ENCODE results near the gene TTC27. TPM values are rescaled to one million over a fixed set of nuclear protein-coding genes. Genes with fewer than 3 reads are reported as not detected.
"Not testable (repeated sequence)": the region's sequence is repeated elsewhere in the genome, so short reads cannot be mapped to it uniquely, and the experiment has no call there.

The TTC27 gene
- polyA plus RNA-seq, 1 donor from 2014 or later, result 16.0 TPM

DNA sequence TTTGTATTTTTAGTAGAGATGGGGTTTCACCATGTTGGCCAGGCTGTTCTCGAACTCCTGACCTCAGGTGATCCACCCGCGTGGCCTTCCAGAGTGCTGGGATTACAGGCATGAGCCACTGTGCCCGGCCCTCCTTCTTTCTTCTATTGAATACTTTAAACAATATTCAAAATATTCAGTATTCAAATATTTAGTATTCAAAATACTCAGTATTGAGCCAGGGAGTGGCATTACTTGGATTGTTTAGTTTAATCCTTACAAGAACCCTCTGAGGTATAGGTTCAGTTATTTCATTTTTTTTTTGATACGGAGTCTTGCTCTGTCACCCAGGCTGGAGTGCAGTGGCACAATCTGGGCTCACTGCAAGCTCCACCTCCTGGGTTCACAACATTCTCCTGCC lies 10.7 kb downstream of the TTC27 start:
- H3K36me3 Mint-ChIP-seq, H3K4me3 Mint-ChIP-seq, H3K27me3 Mint-ChIP-seq, H3K27ac Mint-ChIP-seq, H3K9me3 Mint-ChIP-seq, H3K4me1 Mint-ChIP-seq: not testable (repeated sequence)

GRCh38 chr2:32641180-32641579 lies 13.3 kb downstream of the TTC27 start:
- H3K4me1 Mint-ChIP-seq, result no peaks in the 10 kb centered on the region
- H3K27me3 Mint-ChIP-seq, result no peaks in the 10 kb centered on the region
- H3K36me3 Mint-ChIP-seq, result peaks cover 6% of the 10 kb centered on the region
- H3K9me3 Mint-ChIP-seq, result no peaks in the 10 kb centered on the region
- no peak overlapping the region for H3K4me3 Mint-ChIP-seq
- H3K27ac Mint-ChIP-seq, result no peak overlapping the region

- Mint-ChIP-seq H3K9me3 (no peaks in the 10 kb centered on the region), H3K27me3 (no peaks in the 10 kb centered on the region), H3K4me1 (peaks cover 0 to 3% (median 0%) of the 10 kb centered on the region in 3 donors), H3K27ac (no peak overlapping the region), H3K4me3 (no peak overlapping the region), H3K36me3 (peaks cover 2% of the 10 kb centered on the region)
These were observed 19.4 kb downstream of the TTC27 start for GRCh38 chr2:32647180-32647651.

GRCh38 chr2:32652555-32653209 lies 24.8 kb downstream of the TTC27 start:
- peak overlapping the region in 1 of 4 donors; percentile 4 for H3K4me3 Mint-ChIP-seq
- no peak overlapping the region for H3K27ac Mint-ChIP-seq
- no peaks in the 10 kb centered on the region for H3K9me3 Mint-ChIP-seq
- H3K4me1 Mint-ChIP-seq, result peaks cover 0 to 3% (median 0%) of the 10 kb centered on the region in 3 donors
- H3K36me3 Mint-ChIP-seq, result peaks cover 12% of the 10 kb centered on the region
- no peaks in the 10 kb centered on the region for H3K27me3 Mint-ChIP-seq

DNA sequence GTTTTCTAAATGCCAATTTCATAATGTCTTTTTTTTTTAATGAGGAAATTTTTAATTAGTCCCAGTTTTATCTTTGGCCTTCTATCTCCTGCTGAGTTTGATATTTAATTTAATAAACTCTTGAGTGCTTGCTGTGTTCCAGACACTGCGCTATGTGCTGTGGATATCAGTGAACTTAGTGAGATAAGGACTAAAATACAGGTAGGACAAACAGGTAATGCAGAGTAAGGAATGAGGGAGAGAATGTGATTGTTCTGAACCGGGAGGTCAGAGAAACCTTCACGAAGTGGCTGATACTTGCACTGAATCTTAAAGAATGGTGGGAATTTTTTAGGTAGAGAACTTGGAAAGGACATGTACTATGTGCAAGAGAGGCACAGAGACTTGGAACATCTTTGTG lies 28.2 kb downstream of the TTC27 start:
- no peak overlapping the region for H3K4me3 Mint-ChIP-seq
- H3K9me3 Mint-ChIP-seq, result no peaks in the 10 kb centered on the region
- no peaks in the 10 kb centered on the region for H3K27me3 Mint-ChIP-seq
- H3K36me3 Mint-ChIP-seq, result peaks cover 25% of the 10 kb centered on the region
- H3K27ac Mint-ChIP-seq, result peak overlapping the region in 1 of 3 donors; percentile 11
- peaks cover 0 to 1% (median under 1%) of the 10 kb centered on the region in 3 donors for H3K4me1 Mint-ChIP-seq

- Mint-ChIP-seq H3K4me1 (peaks cover 0 to 5% (median 0%) of the 10 kb centered on the region in 3 donors), H3K4me3 (no peak overlapping the region), H3K9me3 (no peaks in the 10 kb centered on the region), H3K27ac (no peak overlapping the region), H3K36me3 (peaks cover 22% of the 10 kb centered on the region), H3K27me3 (no peaks in the 10 kb centered on the region)
These were observed 36.0 kb downstream of the TTC27 start for GRCh38 chr2:32663864-32664263.

- Mint-ChIP-seq H3K27ac (no peak overlapping the region), H3K4me1 (no peaks in the 10 kb centered on the region), H3K36me3 (peaks cover 19% of the 10 kb centered on the region), H3K27me3 (no peaks in the 10 kb centered on the region), H3K9me3 (no peaks in the 10 kb centered on the region), H3K4me3 (no peak overlapping the region)
These were observed 38.9 kb downstream of the TTC27 start for GRCh38 chr2:32666704-32667103.

GRCh38 chr2:32668254-32668653 lies 40.4 kb downstream of the TTC27 start:
- H3K27ac Mint-ChIP-seq, result no peak overlapping the region
- no peaks in the 10 kb centered on the region for H3K4me1 Mint-ChIP-seq
- peaks cover 16% of the 10 kb centered on the region for H3K36me3 Mint-ChIP-seq
- H3K27me3 Mint-ChIP-seq, result no peaks in the 10 kb centered on the region
- H3K9me3 Mint-ChIP-seq, result no peaks in the 10 kb centered on the region
- H3K4me3 Mint-ChIP-seq, result no peak overlapping the region

GRCh38 chr2:32671885-32672533 lies 44.2 kb downstream of the TTC27 start:
- Mint-ChIP-seq H3K9me3 (no peaks in the 10 kb centered on the region), H3K4me1 (no peaks in the 10 kb centered on the region), H3K4me3 (no peak overlapping the region), H3K36me3 (peaks cover 16% of the 10 kb centered on the region), H3K27ac (no peak overlapping the region), H3K27me3 (no peaks in the 10 kb centered on the region)

DNA sequence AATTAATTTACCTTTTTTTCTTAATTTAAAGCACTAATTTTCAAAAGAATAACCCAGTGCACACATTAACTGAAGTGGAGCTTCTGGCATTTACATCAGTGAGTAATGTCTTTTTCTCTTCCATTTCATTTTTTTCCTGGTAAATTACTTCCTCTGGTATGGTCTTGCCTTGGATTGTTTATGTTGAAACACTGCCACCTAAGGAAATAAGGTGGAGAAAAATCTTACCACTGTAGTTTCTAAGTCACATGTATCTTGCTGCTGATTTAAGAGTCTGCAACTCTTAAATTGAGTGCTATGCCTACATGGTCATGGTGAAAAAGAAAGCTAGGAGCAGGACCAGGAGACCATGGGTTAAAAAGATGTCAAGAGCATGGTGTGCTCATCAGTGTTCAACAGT lies 51.0 kb downstream of the TTC27 start:
- no peak overlapping the region for H3K4me3 Mint-ChIP-seq
- H3K4me1 Mint-ChIP-seq, result peaks cover 0 to 1% (median 0%) of the 10 kb centered on the region in 3 donors
- H3K27ac Mint-ChIP-seq, result no peak overlapping the region
- peaks cover 15% of the 10 kb centered on the region for H3K36me3 Mint-ChIP-seq
- H3K9me3 Mint-ChIP-seq, result no peaks in the 10 kb centered on the region
- no peaks in the 10 kb centered on the region for H3K27me3 Mint-ChIP-seq

DNA sequence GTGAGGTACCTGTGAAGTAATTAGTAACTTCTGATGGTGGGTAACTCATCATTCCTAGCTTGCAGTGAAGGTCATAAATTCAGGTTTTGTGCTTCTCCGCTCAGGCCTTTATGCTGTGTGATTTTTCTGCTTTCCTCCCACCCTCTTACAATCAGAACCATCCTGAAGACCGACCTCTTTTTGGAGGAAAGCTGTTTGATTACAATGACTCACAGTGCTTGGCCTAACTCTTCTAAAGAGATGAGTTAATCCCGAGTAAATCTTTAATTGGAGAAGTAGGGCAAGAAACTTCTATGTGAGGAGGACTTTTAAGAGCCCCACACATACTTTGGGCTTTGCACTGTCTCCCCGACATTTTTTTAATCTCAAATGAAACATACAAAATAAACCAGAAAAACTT lies 53.1 kb downstream of the TTC27 start:
- no peak overlapping the region for H3K27ac Mint-ChIP-seq
- peaks cover 14% of the 10 kb centered on the region for H3K36me3 Mint-ChIP-seq
- H3K4me1 Mint-ChIP-seq, result peaks cover 0 to 1% (median 0%) of the 10 kb centered on the region in 3 donors
- no peaks in the 10 kb centered on the region for H3K9me3 Mint-ChIP-seq
- no peak overlapping the region for H3K4me3 Mint-ChIP-seq
- H3K27me3 Mint-ChIP-seq, result no peaks in the 10 kb centered on the region

GRCh38 chr2:32683520-32684086 lies 55.8 kb downstream of the TTC27 start:
- Mint-ChIP-seq H3K9me3 (no peaks in the 10 kb centered on the region), H3K27me3 (no peaks in the 10 kb centered on the region), H3K4me1 (peaks cover 0 to 1% (median 0%) of the 10 kb centered on the region in 3 donors), H3K36me3 (peaks cover 12% of the 10 kb centered on the region), H3K27ac (peak overlapping the region in 1 of 3 donors; percentile 15), H3K4me3 (no peak overlapping the region)

DNA sequence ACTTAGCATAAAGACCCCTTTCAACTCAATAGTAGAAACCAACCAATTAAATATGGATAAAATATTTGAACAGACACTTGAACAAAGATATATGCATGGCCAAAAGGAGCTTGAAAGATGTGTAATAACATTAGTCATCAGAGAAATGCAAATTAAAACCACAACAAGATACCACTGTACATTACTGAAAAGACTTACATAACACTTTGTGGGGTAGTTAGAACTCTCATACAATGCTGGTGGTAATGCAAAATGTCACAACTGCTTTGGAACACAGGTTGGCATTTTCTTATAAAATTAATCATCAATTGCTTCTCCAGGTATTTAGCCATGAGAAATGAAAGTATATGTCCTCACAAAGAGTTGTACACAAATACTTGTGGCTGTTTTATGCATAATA lies 60.7 kb downstream of the TTC27 start:
- Mint-ChIP-seq H3K36me3 (peaks cover 5% of the 10 kb centered on the region), H3K9me3 (no peaks in the 10 kb centered on the region), H3K27me3 (no peaks in the 10 kb centered on the region), H3K4me3 (no peak overlapping the region), H3K4me1 (no peaks in the 10 kb centered on the region), H3K27ac (no peak overlapping the region)

GRCh38 chr2:32691678-32692077 lies 63.8 kb downstream of the TTC27 start:
- no peaks in the 10 kb centered on the region for H3K27me3 Mint-ChIP-seq
- H3K27ac Mint-ChIP-seq, result no peak overlapping the region
- H3K4me3 Mint-ChIP-seq, result no peak overlapping the region
- H3K36me3 Mint-ChIP-seq, result peaks cover 3% of the 10 kb centered on the region
- H3K4me1 Mint-ChIP-seq, result no peaks in the 10 kb centered on the region
- H3K9me3 Mint-ChIP-seq, result no peaks in the 10 kb centered on the region

DNA sequence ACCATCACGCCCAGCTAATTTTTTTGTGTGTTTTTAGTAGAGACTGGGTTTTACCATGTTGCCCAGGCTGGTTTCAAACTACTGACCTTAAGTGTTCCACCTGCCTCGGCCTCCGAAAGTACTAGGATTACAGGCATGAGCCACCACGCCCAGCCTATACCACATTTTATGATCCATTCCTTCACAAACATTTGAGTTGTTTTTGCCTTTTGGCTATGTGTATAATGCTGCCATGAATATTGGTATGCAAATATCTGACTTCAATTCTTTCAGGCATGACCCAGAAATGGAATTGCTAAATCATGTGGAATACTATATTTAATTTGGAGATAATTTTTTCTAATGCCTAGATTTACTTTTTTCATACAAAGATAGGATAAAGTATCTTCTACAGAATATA lies 68.6 kb downstream of the TTC27 start:
- H3K27ac Mint-ChIP-seq, result no peak overlapping the region
- H3K27me3 Mint-ChIP-seq, result no peaks in the 10 kb centered on the region
- H3K4me3 Mint-ChIP-seq, result no peak overlapping the region
- H3K9me3 Mint-ChIP-seq, result no peaks in the 10 kb centered on the region
- peaks cover 11% of the 10 kb centered on the region for H3K36me3 Mint-ChIP-seq
- peaks cover 0 to 1% (median 0%) of the 10 kb centered on the region in 3 donors for H3K4me1 Mint-ChIP-seq

DNA sequence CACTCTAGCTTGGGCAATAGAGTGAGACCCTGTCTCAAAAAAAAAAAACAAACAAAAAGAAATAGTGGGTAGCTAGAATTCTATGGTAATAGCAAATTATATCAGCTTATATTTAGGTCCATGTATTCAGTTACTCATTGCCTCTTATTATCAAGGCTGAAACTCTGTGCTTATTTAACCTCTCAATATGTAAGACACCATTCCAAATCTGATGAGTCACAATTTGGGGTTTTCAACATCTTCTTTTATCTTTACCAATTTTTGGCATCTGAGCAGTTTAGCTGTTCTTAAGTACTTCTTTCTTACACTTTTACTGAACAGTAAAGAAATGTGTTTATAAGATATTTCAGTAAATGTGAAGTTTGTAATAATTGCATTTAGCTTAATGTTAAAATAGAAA lies 69.3 kb downstream of the TTC27 start:
- no peaks in the 10 kb centered on the region for H3K27me3 Mint-ChIP-seq
- no peaks in the 10 kb centered on the region for H3K9me3 Mint-ChIP-seq
- H3K36me3 Mint-ChIP-seq, result peaks cover 13% of the 10 kb centered on the region
- peaks cover 0 to 1% (median 0%) of the 10 kb centered on the region in 3 donors for H3K4me1 Mint-ChIP-seq
- H3K27ac Mint-ChIP-seq, result no peak overlapping the region
- no peak overlapping the region for H3K4me3 Mint-ChIP-seq

Data from IgD-negative memory B cell (primary cell).